ENCODE data around the gene SPR.
A peak's percentile ranks its signal among the peaks of the same experiment; 100 is the strongest.

The SPR gene

DNA sequence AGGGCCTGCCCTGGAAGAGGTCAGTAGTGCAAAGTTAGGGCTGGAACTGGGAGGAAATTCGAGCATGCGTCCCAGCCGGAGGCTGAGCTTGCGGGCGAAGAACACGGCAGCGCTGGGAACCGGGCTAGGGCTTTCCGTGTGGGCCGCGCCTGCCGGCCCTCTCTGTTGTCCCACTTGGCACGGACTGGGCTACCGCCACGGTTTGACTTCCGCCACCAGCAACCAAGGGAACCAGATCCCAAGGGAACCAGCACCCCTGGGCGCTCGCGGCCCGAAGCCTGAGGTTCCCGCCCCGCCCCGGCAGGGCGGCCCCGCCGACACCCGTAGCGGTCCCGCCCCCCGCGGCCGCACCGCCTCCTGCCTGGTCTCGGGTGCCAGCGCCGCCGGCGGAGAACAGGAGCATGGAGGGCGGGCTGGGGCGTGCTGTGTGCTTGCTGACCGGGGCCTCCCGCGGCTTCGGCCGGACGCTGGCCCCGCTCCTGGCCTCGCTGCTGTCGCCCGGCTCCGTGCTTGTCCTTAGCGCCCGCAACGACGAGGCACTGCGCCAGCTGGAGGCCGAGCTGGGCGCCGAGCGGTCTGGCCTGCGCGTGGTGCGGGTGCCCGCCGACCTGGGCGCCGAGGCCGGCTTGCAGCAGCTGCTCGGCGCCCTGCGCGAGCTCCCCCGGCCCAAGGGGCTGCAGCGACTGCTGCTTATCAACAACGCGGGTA is at the start of gene SPR:
Gene SPR, plus strand, starts transcription at position 377 of the 708 bp plus-strand sequence. Its CDS starts 25 bp downstream, at position 402.
- Histone ChIP-seq H3K4me1 (ENCODE audit: low read depth, poor library complexity, severe bottlenecking) (peaks cover 8% of the 10 kb centered on the region), H3K4me2 (peak within 1 kb of the TSS; percentile 99), H2AFZ (ENCODE audit: low read depth) (peak within 1 kb of the TSS; percentile 100), H3K36me3 (ENCODE audit: insufficient read depth) (no peaks in the 10 kb centered on the region), H3K27ac (no peak within 1 kb of the TSS), H4K20me1 (ENCODE audit: insufficient read depth) (no peaks in the 10 kb centered on the region), H3K79me2 (ENCODE audit: insufficient read depth, low read depth) (no peaks in the 10 kb centered on the region), H3K4me3 (IDR thresholded peaks at IDR 0.05; ENCODE audit: insufficient read depth, low read depth, low read length) (peak within 1 kb of the TSS; percentile 88), H3K9ac (peak within 1 kb of the TSS; percentile 49; the same call in 1 of the 2 replicates), H3K27me3 (ENCODE audit: insufficient read depth, low read depth) (peaks cover 14% of the 10 kb centered on the region)
- TF ChIP-seq, protein P1, sequence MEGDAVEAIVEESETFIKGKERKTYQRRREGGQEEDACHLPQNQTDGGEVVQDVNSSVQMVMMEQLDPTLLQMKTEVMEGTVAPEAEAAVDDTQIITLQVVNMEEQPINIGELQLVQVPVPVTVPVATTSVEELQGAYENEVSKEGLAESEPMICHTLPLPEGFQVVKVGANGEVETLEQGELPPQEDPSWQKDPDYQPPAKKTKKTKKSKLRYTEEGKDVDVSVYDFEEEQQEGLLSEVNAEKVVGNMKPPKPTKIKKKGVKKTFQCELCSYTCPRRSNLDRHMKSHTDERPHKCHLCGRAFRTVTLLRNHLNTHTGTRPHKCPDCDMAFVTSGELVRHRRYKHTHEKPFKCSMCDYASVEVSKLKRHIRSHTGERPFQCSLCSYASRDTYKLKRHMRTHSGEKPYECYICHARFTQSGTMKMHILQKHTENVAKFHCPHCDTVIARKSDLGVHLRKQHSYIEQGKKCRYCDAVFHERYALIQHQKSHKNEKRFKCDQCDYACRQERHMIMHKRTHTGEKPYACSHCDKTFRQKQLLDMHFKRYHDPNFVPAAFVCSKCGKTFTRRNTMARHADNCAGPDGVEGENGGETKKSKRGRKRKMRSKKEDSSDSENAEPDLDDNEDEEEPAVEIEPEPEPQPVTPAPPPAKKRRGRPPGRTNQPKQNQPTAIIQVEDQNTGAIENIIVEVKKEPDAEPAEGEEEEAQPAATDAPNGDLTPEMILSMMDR (conservative IDR thresholded peaks at IDR 0.05; ENCODE audit: low read depth, low read length): no peak

DNA sequence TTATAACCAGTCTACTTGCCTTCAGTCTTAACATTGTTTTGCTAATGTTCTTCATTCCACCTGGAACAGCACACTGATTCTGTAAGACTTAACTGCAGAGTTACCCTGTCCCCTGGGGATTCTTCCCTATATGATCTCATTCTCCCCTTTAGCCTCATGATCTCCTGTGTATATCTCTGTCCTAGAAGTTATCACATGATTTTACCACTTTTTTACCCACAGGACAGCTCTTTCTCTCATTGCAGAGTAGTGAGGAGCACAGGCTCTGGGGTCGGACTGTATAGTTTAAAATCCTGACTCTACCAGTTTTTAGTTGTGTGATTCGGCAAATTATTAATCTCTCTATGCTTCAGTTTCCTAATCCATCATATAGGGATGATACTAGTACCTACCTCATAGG is 47.1 kb upstream of the SPR start:
- Histone ChIP-seq H4K20me1 (ENCODE audit: insufficient read depth) (no peaks in the 10 kb centered on the region), H2AFZ (ENCODE audit: low read depth) (no peak overlapping the region), H3K4me2 (no peak overlapping the region), H3K79me2 (ENCODE audit: insufficient read depth, low read depth) (no peaks in the 10 kb centered on the region), H3K4me1 (ENCODE audit: low read depth, poor library complexity, severe bottlenecking) (no peaks in the 10 kb centered on the region), H3K27ac (no peak overlapping the region), H3K36me3 (ENCODE audit: insufficient read depth) (no peaks in the 10 kb centered on the region), H3K9ac (no peak overlapping the region), H3K27me3 (ENCODE audit: insufficient read depth, low read depth) (no peaks in the 10 kb centered on the region), H3K4me3 (IDR thresholded peaks at IDR 0.05; ENCODE audit: insufficient read depth, low read depth, low read length) (no peak overlapping the region)
- TF ChIP-seq, protein P1 (conservative IDR thresholded peaks at IDR 0.05; ENCODE audit: low read depth, low read length): no peak

DNA sequence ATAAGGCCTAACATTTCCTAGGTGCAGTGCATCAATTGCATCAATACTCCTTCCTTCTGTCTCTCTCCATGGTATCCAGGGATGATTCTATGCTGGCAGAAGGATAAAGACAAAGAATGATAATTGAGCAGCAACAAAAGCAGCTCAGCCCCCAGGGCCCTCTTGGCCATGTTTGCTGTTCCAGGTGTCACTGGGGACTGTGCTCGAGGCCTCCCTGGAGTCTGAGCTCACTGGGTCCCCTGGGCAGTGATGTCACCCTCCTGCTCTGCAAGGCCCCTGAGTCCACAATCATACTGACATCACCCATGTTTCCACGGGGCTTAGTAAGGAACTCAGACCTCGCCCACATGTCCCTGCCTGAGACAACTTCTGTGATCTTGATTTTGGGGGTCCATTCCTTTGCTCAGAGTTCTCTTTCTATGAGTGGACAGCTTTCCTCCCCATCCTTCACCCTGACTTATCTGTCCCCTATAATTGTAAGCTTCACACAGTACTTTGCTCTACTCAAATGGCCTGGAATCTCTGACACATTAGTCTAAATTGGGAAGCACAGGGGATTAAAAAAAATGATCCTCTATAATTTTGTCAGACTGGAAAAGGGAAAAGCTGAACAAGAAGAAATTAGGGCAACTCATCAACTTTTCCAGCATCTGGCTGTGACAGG is 45.6 kb upstream of the SPR start:
- Histone ChIP-seq H3K9ac (no peak overlapping the region), H4K20me1 (ENCODE audit: insufficient read depth) (no peaks in the 10 kb centered on the region), H3K4me2 (no peak overlapping the region), H3K36me3 (ENCODE audit: insufficient read depth) (no peaks in the 10 kb centered on the region), H3K79me2 (ENCODE audit: insufficient read depth, low read depth) (no peaks in the 10 kb centered on the region), H2AFZ (ENCODE audit: low read depth) (no peak overlapping the region), H3K4me1 (ENCODE audit: low read depth, poor library complexity, severe bottlenecking) (no peaks in the 10 kb centered on the region), H3K27ac (no peak overlapping the region), H3K27me3 (ENCODE audit: insufficient read depth, low read depth) (no peaks in the 10 kb centered on the region), H3K4me3 (IDR thresholded peaks at IDR 0.05; ENCODE audit: insufficient read depth, low read depth, low read length) (no peak overlapping the region)
- TF ChIP-seq, protein P1 (conservative IDR thresholded peaks at IDR 0.05; ENCODE audit: low read depth, low read length): no peak

DNA sequence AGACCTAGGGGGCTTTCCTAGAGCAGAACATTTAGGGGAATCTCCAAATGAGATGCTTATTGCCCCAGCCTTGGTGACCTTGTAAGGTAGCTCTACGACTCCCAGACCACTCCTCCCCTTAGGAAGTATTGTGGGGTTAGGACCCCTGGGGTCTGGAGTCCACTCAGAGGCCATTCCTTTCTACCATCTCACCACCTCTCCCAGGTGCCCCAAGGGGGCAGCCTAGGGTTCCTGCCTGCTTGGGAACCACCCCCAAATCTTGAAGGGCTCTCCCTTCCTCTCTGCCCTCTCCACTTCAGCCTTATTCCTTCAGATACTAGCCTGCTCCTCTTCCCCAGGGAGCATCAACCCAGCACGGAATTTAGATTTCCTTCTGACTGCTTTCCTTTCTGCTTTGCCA is 43.9 kb upstream of the SPR start:
- no peak overlapping the region for H3K4me2 ChIP-seq
- H2AFZ ChIP-seq (ENCODE audit: low read depth): no peak overlapping the region
- no peak overlapping the region for H3K9ac ChIP-seq
- no peaks in the 10 kb centered on the region for H4K20me1 ChIP-seq (ENCODE audit: insufficient read depth)
- TF ChIP-seq, protein P1 (conservative IDR thresholded peaks at IDR 0.05; ENCODE audit: low read depth, low read length): no peak
- no peak overlapping the region for H3K4me3 ChIP-seq (IDR thresholded peaks at IDR 0.05; ENCODE audit: insufficient read depth, low read depth, low read length)
- no peaks in the 10 kb centered on the region for H3K4me1 ChIP-seq (ENCODE audit: low read depth, poor library complexity, severe bottlenecking)
- no peaks in the 10 kb centered on the region for H3K27me3 ChIP-seq (ENCODE audit: insufficient read depth, low read depth)
- no peaks in the 10 kb centered on the region for H3K79me2 ChIP-seq (ENCODE audit: insufficient read depth, low read depth)
- H3K27ac ChIP-seq: no peak overlapping the region
- H3K36me3 ChIP-seq (ENCODE audit: insufficient read depth): no peaks in the 10 kb centered on the region
